Liver (tissue), 3 donors: Measurements from ENCODE around the gene SEMA4G.

Experiments
- FOXA2 ChIP-seq: IDR thresholded peaks from 2 replicates; pipeline ENCODE4 v1.6.1; 2016; ENCODE audit warnings: antibody characterized with exemption
- GABPA ChIP-seq, 2 donors: IDR thresholded peaks in 1 of 2; conservative IDR thresholded peaks in 1 of 2; 2 replicates each; pipeline ENCODE4 v1.6.1; 2016; ENCODE audit warnings: antibody characterized with exemption in 2 of 2, mild to moderate bottlenecking in 1 of 2, moderate library complexity in 1 of 2
- HNF4A ChIP-seq, 2 donors: conservative IDR thresholded peaks; 2 replicates each; pipeline ENCODE4 v1.6.1; 2016; ENCODE audit warnings: antibody characterized with exemption in 2 of 2, mild to moderate bottlenecking in 2 of 2
- JUND ChIP-seq, 2 donors: IDR thresholded peaks; 2 replicates each; pipeline ENCODE4 v1.6.1; 2016; ENCODE audit warnings: antibody characterized with exemption in 2 of 2
- RAD21 ChIP-seq, 2 donors: IDR thresholded peaks; 2 replicates each; pipeline ENCODE4 v1.6.1; 2016; ENCODE audit warnings: antibody characterized with exemption in 2 of 2, mild to moderate bottlenecking in 2 of 2
- SP1 ChIP-seq: IDR thresholded peaks from 2 replicates; pipeline ENCODE4 v1.6.1; 2018; ENCODE audit warnings: antibody characterized with exemption, mild to moderate bottlenecking
- TAF1 ChIP-seq: conservative IDR thresholded peaks from 2 replicates; pipeline ENCODE4 v1.6.1; 2016; ENCODE audit warnings: antibody characterized with exemption, mild to moderate bottlenecking
- YY1 ChIP-seq: IDR thresholded peaks from 2 replicates; pipeline ENCODE4 v1.6.1; 2016; ENCODE audit warnings: antibody characterized with exemption, mild to moderate bottlenecking
- ZBTB33 ChIP-seq: IDR thresholded peaks from 2 replicates; pipeline ENCODE4 v1.6.1; 2016; ENCODE audit warnings: antibody characterized with exemption
- TF ChIP-seq, protein P1 (sequence below): fragments of 150-350 bp; IDR thresholded peaks from 2 replicates; pipeline ENCODE4 v1.5.1; 2017; ENCODE audit warnings: improper control_type of control experiment, low read depth, low read length; ENCODE audit not compliant: missing input control
- TF ChIP-seq, protein P2 (sequence below): IDR thresholded peaks from 2 replicates; pipeline ENCODE4 v1.6.1; 2016; ENCODE audit warnings: antibody characterized with exemption
- TF ChIP-seq, protein P3 (sequence below): IDR thresholded peaks from 2 replicates; pipeline ENCODE4 v1.6.1; 2016; ENCODE audit warnings: antibody characterized with exemption, mild to moderate bottlenecking
- TF ChIP-seq, protein P4 (sequence below): IDR thresholded peaks from 2 replicates; pipeline ENCODE4 v1.6.1; 2016; ENCODE audit warnings: antibody characterized with exemption
- donor health status: healthy.
- donor health status: healthy.

DNA sequence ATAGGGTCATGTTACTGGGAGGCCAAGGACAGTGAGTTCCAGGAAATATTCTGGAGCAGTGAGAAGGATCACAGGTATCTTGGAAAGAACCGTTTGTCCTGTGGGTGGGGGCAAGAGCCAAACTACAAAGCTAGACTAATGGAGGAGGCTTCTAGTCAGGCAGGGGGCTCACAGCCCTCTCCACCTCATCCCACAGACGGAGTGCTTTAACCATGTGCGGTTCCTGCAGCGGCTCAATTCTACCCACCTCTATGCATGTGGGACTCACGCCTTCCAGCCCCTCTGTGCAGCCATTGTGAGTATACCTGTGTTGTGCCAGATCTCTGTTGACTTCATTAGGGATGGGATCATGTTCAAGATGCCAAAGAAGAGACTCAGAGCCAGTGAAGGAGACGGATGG, 8.1 kb downstream of the SEMA4G start:
- TF ChIP-seq ZBTB33 (no peak), YY1 (no peak), JUND (IDR thresholded peaks at IDR 0.05) (no peak), FOXA2 (no peak), HNF4A (conservative IDR thresholded peaks at IDR 0.05) (no peak), RAD21 (IDR thresholded peaks at IDR 0.05) (no peak), SP1 (no peak), TAF1 (no peak), GABPA (IDR thresholded peaks at IDR 0.05 in 1 of 2, conservative IDR thresholded peaks at IDR 0.05 in 1 of 2) (no peak)
- TF ChIP-seq, protein P1, sequence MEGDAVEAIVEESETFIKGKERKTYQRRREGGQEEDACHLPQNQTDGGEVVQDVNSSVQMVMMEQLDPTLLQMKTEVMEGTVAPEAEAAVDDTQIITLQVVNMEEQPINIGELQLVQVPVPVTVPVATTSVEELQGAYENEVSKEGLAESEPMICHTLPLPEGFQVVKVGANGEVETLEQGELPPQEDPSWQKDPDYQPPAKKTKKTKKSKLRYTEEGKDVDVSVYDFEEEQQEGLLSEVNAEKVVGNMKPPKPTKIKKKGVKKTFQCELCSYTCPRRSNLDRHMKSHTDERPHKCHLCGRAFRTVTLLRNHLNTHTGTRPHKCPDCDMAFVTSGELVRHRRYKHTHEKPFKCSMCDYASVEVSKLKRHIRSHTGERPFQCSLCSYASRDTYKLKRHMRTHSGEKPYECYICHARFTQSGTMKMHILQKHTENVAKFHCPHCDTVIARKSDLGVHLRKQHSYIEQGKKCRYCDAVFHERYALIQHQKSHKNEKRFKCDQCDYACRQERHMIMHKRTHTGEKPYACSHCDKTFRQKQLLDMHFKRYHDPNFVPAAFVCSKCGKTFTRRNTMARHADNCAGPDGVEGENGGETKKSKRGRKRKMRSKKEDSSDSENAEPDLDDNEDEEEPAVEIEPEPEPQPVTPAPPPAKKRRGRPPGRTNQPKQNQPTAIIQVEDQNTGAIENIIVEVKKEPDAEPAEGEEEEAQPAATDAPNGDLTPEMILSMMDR, result no peak
- TF ChIP-seq, protein P2, sequence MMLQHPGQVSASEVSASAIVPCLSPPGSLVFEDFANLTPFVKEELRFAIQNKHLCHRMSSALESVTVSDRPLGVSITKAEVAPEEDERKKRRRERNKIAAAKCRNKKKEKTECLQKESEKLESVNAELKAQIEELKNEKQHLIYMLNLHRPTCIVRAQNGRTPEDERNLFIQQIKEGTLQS, result no peak
- TF ChIP-seq, protein P3, sequence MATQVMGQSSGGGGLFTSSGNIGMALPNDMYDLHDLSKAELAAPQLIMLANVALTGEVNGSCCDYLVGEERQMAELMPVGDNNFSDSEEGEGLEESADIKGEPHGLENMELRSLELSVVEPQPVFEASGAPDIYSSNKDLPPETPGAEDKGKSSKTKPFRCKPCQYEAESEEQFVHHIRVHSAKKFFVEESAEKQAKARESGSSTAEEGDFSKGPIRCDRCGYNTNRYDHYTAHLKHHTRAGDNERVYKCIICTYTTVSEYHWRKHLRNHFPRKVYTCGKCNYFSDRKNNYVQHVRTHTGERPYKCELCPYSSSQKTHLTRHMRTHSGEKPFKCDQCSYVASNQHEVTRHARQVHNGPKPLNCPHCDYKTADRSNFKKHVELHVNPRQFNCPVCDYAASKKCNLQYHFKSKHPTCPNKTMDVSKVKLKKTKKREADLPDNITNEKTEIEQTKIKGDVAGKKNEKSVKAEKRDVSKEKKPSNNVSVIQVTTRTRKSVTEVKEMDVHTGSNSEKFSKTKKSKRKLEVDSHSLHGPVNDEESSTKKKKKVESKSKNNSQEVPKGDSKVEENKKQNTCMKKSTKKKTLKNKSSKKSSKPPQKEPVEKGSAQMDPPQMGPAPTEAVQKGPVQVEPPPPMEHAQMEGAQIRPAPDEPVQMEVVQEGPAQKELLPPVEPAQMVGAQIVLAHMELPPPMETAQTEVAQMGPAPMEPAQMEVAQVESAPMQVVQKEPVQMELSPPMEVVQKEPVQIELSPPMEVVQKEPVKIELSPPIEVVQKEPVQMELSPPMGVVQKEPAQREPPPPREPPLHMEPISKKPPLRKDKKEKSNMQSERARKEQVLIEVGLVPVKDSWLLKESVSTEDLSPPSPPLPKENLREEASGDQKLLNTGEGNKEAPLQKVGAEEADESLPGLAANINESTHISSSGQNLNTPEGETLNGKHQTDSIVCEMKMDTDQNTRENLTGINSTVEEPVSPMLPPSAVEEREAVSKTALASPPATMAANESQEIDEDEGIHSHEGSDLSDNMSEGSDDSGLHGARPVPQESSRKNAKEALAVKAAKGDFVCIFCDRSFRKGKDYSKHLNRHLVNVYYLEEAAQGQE, result no peak
- TF ChIP-seq, protein P4, sequence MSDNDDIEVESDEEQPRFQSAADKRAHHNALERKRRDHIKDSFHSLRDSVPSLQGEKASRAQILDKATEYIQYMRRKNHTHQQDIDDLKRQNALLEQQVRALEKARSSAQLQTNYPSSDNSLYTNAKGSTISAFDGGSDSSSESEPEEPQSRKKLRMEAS, result no peak
